ENCODE measurements around the gene POLD1. TPM values are rescaled to one million over a fixed set of nuclear protein-coding genes. Genes with fewer than 3 reads are reported as not detected.

The POLD1 gene
- total and polyA plus RNA-seq, 8 donors: 26.0 to 58.3 (median 35.7) TPM

- TF ChIP-seq CTCF (IDR thresholded peaks at IDR 0.05): no peak
- Histone ChIP-seq H3K4me3 (no peak overlapping the region), H3K9me3 (no peaks in the 10 kb centered on the region), H3K4me1 (no peaks in the 10 kb centered on the region), H3K36me3 (no peaks in the 10 kb centered on the region), H3K27ac (no peak overlapping the region), H3K27me3 (no peaks in the 10 kb centered on the region)
- DNase-seq (no peak), ATAC-seq (no peak)
- intact Hi-C loops (cut with DNase I): no loop called here
Measured at GRCh38 chr19:50444059-50444458, 59.9 kb downstream of the POLD1 start.

GRCh38 chr19:50447053-50447452, 62.9 kb downstream of the POLD1 start:
- no peak for ATAC-seq
- Histone ChIP-seq H3K27ac (no peak overlapping the region), H3K4me3 (no peak overlapping the region), H3K9me3 (no peaks in the 10 kb centered on the region), H3K27me3 (peaks cover 0 to 18% of the 10 kb centered on the region in 2 donors), H3K4me1 (no peaks in the 10 kb centered on the region), H3K36me3 (no peaks in the 10 kb centered on the region)
- intact Hi-C loops (cut with DNase I): no loop called here
- TF ChIP-seq CTCF (IDR thresholded peaks at IDR 0.05): no peak
- DNase-seq: no peak

GRCh38 chr19:50447750-50448149, 63.6 kb downstream of the POLD1 start:
- Histone ChIP-seq H3K4me1 (no peaks in the 10 kb centered on the region), H3K27ac (no peak overlapping the region), H3K9me3 (no peaks in the 10 kb centered on the region), H3K27me3 (peaks cover 0 to 18% of the 10 kb centered on the region in 2 donors), H3K4me3 (no peak overlapping the region), H3K36me3 (no peaks in the 10 kb centered on the region)
- intact Hi-C loops (cut with DNase I): no loop called here
- peak in 1 of 4 donors; percentile 37 for DNase-seq
- no peak for TF ChIP-seq CTCF (IDR thresholded peaks at IDR 0.05)
- no peak for ATAC-seq

- Histone ChIP-seq H3K36me3 (no peaks in the 10 kb centered on the region), H3K27me3 (peaks cover 0 to 18% of the 10 kb centered on the region in 2 donors), H3K4me1 (no peaks in the 10 kb centered on the region), H3K9me3 (no peaks in the 10 kb centered on the region), H3K27ac (no peak overlapping the region), H3K4me3 (no peak overlapping the region)
- DNase-seq (peak in 1 of 4 donors; percentile 51), ATAC-seq (no peak)
- TF ChIP-seq CTCF (IDR thresholded peaks at IDR 0.05): no peak
- intact Hi-C loops (cut with DNase I): no loop called here
Measured at GRCh38 chr19:50449236-50449899, 65.2 kb downstream of the POLD1 start.

GRCh38 chr19:50450369-50451222, 66.4 kb downstream of the POLD1 start:
- Histone ChIP-seq H3K4me1 (no peaks in the 10 kb centered on the region), H3K36me3 (no peaks in the 10 kb centered on the region), H3K4me3 (no peak overlapping the region), H3K9me3 (no peaks in the 10 kb centered on the region), H3K27ac (no peak overlapping the region), H3K27me3 (peaks cover 0 to 18% of the 10 kb centered on the region in 2 donors)
- no peak for TF ChIP-seq CTCF (IDR thresholded peaks at IDR 0.05)
- ATAC-seq (no peak), DNase-seq (peak in 1 of 4 donors; percentile 34)
- intact Hi-C loops (cut with DNase I): no loop called here

Measured in left lung (tissue), 10 donors.